Ishikawa (cell line): ENCODE measurements around the gene DHRSX.

ENCODE experiments used
- EP300 ChIP-seq: IDR thresholded peaks from 2 replicates; pipeline ENCODE4 v1.6.1; 2012; ENCODE audit warnings: borderline replicate concordance
- RAD21 ChIP-seq: IDR thresholded peaks from 2 replicates; pipeline ENCODE4 v1.6.1; 2012; ENCODE audit warnings: low read depth
- TAF1 ChIP-seq: IDR thresholded peaks from 2 replicates; pipeline ENCODE4 v1.6.1; 2012; ENCODE audit warnings: low read depth, mild to moderate bottlenecking
- YY1 ChIP-seq: IDR thresholded peaks from 2 replicates; pipeline ENCODE4 v1.6.1; 2012; ENCODE audit warnings: low read depth
- ZBTB7A ChIP-seq: IDR thresholded peaks from 2 replicates; pipeline ENCODE4 v1.6.1; 2012; ENCODE audit warnings: low read depth
- TF ChIP-seq, protein P1 (sequence below): IDR thresholded peaks from 2 replicates; pipeline ENCODE4 v1.6.1; 2012

GRCh38 chrX:2548711-2549423 is 48.1 kb upstream of the DHRSX start:
- no peak for TF ChIP-seq ZBTB7A
- TF ChIP-seq TAF1 = no peak
- no peak for TF ChIP-seq YY1
- TF ChIP-seq RAD21 = no peak
- no peak for TF ChIP-seq EP300
- TF ChIP-seq, protein P1, sequence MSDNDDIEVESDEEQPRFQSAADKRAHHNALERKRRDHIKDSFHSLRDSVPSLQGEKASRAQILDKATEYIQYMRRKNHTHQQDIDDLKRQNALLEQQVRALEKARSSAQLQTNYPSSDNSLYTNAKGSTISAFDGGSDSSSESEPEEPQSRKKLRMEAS = no peak
